Measurements from ENCODE around the gene CEP128.

Gene CEP128

DNA sequence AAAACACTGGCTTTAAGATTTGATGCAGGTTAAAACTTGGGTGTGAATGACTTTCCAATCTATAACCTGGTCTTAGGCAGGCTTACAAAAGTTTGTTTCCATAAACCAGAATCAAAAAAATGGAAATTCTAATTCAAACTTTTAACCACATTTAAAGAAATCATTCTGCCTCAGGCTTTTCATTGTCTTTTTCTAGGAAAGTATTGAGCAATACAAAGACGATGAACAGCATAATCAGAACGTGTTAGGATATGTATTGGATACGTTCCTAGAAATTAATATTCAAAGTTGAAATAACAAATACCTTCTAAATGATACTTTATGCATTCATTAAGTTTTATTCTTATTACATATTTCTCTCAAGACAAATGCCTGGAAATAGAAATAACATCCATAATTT is 172.9 kb downstream of the CEP128 start:
- DNase-seq = no peak

DNA sequence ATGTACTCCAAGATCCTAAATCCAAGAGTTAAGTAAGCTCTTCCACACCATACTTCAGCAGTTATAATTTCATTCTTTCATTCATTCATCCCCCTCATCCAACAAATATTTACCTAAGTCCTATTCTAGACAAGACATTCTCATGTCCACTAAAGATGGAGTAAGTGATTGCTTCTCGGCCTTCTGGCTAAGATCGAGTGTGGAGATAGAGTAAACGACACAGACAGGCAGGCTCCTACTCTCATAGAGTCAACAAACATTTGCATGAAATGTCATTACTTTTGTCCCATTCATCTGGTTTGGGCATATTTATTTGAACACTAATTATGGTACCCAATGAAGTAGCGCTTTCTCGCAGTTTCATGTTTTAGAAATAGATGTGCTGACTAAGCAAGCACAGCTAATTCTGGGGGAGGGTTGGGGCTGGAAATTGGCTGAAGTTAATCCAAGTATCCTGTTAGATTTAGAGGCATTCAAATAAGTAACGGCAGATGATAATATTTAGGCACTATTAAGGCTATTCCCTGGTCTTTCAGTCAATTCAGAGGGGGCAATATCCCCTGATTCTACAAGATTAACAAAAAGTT is 176.5 kb downstream of the CEP128 start:
- no peak for DNase-seq

DNA sequence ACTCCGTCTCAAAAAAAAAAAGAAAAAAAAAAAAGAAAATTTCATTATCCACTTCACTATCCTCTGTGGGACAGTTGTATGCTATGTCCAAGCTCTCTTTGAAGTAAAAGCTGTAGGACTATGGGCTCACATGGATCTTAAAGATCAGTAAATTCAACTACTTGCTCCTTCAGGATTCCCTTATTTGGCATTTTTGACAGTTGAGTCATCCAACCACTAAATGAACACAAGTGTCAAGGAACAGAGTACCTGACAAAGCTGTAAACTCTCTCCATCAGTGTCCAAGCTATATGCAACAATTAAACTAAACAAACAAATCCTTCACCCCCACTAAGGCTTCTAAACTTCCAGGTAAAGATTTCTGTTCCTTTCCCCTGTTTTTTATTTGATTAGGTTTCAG is 177.0 kb downstream of the CEP128 start:
- DNase-seq = no peak

DNA sequence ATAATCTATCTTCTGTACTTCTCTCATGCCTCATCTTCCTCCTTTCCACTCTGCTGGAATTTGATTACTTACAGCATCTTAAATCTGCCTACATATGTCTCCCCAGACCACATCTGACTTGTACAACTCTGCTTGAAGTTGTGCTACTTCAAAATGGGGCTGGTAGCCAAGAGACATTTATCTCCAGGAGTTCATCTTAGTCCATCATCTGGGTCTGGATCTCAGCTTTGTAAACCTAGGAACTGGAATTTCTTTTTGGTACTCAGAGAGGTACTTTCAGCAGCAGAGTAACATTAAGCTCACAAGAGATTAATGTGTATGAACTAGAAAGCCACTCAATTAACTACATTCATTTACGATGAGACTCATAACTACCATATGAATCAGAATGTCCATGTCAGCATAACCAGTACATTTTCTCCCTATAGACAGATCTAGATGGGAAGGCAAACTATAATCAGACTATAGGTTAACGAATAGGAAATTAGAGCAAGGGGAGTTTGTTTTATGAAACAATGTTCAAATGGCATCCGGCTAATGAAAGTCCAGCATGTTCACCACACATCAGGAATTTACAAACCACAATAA is 178.8 kb downstream of the CEP128 start:
- DNase-seq = no peak

DNA sequence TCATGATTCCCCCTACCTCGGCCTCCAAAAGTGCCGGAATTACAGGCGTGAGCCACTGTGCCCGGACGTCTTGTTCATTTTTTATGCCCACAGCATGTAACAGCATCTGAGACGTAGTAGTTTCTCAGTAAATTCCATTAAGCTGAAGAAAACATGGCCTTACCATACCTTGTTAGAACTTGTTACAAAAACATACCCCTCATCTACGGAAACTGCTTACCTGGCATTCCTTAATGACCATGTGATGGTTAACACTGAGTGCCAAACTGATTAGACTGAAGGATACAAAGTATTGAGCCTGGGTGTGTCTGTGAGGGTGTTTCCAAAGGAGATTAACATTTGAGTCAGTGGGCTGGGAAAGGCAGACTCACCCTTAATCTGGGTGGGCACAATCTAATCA is 186.8 kb downstream of the CEP128 start:
- no peak for DNase-seq

DNA sequence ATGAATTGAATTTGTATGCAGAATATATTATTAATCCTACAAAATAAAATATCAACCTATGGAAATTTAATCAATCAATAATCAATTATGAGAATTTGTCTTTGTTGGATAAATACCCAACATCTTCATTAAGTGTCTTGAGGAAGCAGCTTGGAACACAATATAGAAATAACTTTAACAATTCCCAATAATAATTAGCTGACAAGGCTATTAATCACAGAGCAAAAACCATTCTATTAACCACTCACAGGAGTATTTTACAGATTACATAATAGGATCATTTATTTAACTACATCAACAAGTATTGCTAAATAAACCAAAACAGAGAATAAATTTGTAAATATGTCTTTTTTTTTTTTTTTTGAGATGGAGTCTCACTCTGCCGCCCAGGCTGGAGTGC is 190.3 kb downstream of the CEP128 start:
- DNase-seq = no peak

DNA sequence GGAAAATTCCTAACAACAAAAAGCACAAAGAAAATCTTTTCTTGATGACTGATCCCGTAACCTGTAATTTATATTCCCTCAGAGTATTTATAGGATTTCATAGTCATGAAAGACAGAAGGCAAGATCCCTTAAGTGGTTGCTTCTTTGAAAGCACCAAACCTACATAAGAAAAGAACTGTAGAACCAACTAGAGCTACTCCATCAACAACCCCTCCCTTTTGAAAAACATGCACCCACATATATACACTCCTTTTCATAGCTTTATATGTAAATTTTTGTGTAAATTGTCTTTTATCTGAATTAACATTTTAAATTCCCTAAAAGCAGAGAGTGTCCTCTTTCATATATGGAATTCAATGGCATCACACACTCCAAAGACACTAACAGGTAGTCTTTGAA is 215.3 kb downstream of the CEP128 start:
- DNase-seq = no peak

DNA sequence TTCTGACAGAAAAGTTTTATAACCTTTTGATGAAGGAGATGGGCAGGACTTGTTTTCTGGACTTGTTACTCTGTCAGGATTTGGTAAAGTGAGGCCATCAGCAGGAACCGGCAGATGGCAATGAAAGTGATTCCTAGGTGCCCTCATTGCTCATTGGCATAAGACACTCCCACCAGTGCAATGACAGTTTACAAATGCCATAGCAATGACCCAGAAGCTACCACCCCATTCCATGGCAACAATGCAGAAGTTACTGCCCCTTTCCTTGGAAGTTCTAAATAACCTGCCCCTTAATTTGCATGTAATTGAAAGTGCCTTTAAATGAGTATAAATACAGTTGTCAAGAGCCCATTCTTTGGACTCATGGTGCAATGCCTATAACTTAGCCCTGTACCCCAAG is 222.6 kb downstream of the CEP128 start:
- DNase-seq = no peak

DNA sequence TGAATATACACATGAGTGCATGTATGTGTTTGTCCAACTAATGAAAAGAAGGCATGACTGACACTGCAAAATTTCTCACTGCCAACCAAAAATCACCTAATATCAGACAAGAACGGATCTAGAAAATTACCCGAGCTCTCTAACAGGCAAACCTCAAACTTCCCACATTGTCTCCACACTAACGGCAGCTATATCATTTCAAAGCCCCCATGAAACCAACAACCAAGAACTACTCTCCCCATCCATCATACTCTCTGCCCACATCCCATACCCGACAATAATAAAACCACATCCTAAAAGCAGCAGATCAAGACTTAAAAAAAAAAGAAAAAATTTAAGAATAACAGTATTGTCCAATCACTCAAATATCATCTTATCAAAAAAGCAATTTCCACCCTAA is 227.1 kb downstream of the CEP128 start:
- no peak for DNase-seq

DNA sequence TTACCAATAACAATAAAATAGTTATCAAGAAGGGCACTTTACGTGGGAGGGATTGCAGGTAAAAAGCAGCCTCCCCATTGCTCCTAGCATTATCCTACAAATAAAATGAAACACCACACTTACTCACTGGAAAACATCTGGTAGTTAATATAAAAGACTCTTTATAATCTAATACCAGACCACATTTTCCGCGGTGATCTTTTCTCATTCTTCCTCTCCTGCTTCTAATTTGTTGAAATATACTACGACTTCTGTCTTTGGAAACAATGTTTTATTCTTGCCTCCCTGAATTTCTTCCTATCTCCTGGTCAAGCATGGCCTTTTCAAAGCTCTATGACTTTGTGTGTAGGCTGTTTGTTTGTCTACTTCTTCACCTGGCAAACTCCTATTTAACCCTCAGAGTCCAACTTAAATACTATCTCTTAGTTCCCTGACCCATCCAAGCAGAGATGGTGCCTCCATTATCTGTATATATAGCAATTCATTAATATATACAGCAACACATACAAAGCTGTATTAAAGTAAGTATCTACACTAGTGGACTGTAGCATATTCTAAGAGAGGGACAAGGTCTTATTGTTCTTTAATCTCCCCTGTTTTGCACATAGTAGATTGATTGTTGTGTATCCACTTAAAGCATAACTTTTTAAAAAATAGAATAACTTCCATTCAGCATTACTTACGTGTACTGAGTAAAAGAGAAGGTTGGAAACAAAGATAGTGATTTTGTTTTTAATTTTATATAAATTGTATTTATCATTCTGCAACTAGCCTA is 228.3 kb downstream of the CEP128 start:
- no peak for DNase-seq

DNA sequence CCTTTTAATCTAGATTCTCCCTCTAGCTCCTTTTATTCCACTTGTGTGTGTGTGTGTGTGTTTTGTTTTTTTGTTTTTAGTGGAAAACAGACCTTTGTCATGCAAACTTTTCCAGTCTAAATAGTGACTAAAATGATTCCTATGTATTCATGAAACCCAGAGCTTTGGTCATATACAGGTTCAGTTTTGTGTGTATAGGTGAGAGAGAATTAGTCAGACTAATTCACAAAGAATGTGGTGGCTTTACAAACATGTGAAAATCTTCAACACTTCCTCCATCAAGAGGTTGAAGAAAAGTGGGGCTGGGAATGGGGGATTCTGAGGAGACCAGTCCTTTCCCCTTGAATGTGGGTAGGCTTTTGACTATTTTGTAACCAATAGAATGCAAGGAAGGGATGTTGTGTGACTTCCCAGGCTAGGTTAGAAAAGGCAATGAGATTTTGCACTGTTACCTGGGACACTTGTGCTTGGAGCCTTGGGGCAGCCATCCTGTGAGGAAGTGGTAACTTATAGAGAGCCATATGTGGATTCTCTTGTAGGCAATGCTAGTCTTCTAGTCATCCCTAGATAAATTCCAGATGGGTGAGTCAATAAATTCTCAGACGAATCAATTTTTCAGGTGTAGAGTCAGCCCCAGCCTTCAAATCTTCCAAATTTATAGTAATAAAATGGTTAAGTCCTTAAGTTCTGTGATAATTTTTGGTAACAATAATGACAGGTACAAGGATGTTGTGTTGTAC is 236.1 kb downstream of the CEP128 start:
- DNase-seq = no peak

DNA sequence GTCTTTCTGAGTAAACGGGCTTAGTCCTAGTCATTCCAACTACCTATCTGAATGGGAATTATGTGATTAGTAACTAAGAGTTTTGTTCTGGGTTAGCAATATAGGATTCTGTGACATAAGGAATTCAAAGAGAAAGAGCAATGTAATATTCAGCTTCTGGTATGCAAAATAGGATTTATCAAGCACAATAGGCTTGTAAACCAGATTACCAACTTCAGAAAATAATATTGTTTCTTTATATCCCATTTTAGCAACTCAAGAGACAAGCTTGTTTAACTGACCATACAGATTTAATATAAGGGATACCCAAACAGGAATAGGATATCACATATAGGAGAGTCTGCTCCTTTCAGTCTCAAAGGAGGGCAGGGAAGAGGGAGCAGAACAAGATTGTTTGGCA is 240.9 kb downstream of the CEP128 start:
- DNase-seq = no peak

DNA sequence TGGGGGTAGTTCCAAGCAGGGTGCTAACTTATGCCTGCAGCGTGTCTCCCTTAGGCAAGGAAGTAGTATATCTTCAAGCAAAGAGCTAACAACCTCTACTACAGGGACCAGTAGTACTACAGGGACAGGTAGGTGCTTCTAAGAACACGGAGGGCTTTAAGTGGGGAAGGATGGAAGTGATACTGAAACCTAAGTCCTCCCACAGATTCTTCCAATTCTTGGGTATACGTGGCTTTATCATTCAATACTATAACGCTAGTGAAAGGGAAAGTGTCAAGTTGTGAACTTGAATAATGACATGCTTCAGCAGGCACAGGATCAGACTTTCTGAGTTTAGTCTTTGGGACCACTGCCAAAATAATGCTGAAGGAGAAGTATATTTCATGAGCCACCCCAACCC is 241.7 kb downstream of the CEP128 start:
- no peak for DNase-seq

DNA sequence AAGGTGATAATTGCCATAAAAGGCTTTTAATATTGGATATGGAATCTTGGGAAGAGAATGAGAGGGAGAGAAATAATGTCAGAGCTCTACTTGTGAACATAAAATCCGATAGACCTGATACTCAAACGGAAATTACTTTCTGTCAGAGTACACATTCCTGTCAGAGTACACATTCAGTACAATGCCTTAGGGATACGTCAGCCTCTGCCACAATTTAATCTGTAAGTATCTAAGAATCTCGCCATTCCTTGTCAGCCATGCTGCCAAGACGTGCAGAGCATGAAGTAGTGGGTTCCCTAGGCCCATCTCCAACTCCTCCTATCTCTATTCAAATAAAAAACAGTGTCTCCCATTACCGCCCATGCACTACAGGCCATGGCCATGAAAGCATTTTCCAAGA is 242.6 kb downstream of the CEP128 start:
- no peak for DNase-seq

DNA sequence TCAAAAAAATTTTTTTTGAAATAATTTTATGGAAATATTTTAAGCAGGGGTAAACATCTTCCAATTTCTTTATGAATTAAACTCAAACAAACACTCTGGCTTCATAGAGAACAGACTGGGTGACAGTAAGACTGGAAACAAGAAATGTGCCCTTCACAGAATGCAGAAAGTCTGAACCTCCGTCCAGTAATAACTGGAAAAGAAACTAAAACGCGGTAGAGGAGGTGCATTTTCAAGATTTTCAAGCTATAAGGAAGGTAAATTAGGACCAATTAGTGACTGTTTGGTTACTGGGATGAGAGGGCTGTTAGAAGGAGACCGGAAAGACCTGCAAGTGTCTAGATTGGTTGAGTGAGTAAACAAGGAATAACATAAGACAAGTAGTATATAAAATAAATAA is 245.7 kb downstream of the CEP128 start:
- no peak for DNase-seq

DNA sequence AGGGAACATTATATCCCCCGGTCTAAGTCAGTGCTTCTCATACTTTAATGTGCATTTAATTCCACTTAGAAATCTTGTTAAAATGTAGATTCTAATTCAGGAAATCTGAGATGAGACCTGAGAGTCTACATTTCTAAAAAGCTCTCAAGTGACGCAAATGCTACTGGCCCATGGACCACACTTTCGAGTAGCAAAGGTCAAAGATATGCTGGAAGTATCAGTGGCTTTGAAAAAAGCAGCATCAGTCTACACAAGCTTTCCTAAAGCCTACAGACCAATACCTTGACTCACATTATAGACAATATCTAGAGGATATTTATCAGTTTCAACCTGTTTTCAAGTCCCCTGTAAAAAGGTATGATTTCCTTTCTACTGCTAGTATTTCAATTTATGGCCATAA is 248.6 kb downstream of the CEP128 start:
- DNase-seq = no peak

DNA sequence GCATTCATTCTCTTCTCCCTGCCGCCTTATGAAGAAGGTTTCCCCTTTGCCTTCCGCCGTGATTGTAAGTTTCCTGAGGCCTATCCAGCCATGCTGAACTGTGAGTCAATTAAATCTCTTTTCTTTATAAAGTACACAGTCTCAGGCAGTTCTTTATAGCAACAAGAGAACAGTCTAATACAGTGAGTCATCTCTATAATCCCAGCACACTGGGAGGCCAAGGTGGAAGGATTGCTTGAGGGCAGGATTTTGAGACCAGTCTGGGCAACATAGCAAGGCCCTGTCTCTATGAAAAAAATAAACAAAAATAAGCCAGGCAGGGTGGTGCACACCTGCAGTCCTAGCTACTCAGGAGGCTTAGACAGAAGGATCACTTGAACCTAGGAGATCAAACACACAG is 259.9 kb downstream of the CEP128 start:
- DNase-seq = no peak

DNA sequence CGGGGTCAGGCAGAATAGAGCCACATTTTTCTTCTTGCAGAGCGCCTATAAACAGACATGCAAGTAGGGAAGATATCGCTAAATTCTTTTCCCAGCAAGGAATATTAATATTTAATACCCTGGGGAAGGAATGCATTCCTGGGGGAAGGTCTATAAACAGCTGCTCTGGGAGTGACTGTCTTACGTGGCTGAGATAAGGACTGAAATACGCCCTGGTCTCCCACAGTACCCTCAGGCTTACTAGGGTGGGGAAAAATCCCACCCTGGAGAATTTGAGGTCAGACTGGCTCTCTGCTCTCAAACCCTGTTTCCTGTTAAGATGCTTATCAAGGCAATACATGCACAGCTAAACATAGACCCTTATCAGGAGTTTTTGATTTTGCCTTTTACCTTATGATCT is 262.3 kb downstream of the CEP128 start:
- DNase-seq = no peak

DNA sequence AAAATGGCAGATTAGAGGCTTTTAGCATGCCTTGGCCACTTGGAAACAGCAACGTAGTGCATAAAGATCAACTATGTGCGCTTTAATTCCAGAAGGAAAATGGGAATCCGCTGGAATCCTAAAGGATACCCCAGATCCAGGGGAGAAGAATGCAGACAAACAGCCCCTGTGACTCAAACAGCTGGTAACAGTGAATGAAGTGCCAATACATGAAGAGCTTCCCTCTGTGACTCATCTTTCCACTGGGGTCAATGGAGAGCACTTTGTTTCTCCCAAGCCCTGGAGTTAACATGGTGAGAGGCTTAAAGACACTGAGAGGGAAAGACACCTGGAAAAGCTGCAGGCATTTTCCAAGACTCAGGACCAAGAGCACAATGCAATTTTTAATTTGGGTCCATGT is 263.1 kb downstream of the CEP128 start:
- no peak for DNase-seq

DNA sequence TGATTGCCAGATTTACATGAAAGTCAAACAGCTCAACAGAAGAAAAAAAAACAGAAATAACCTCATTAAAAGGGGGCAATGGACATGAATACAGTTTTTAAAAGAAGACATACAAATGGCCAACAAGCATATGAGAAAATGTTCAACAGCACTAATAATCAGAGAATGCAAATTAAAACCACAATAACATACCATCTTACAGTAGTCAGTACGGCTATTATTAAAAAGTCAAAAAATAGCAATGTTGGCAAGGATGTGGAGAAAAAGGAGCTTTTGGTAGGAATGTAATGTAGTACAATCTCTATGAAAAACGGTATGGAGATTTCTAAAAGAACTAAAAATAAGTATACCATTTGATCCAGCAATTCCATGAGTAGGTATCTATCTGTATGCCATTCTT is 272.1 kb downstream of the CEP128 start:
- no peak for DNase-seq

DNA sequence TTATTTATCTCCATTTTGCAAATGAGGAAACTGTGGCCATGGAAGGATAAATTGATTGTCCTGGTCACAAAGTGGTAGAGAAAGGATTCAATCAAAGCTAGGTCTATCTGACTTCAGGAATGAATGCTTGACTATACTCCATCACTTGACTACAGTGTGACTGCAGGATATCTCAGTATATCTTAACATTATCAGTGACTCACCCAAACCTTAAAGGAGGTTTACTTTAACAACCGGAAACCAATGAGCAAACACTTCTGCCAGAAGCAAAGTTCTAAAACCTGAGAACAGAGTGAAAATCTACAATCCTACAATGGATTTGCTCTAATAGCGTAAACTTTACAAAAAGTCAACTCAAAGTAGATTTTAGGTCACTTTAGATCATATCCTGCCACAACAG is 277.0 kb downstream of the CEP128 start:
- no peak for DNase-seq

DNA sequence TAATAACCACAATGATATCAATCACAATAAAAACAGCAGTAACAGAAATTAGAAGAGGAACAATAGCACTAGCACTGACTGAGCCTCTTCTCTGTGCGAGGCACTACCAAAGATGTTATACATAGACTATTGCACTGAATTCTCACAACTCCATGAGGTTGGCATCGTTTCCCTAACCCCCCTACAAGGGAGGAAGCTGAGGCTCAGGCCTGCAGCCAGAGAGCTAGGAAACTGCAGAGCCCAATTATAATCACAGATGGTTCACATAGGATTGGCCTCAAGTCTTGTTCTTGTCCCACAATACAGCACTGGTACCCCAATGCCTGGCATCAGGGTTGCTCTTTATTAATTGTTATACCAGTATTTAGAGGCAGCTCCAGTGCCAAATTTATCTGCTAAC is 278.0 kb downstream of the CEP128 start:
- DNase-seq = no peak

DNA sequence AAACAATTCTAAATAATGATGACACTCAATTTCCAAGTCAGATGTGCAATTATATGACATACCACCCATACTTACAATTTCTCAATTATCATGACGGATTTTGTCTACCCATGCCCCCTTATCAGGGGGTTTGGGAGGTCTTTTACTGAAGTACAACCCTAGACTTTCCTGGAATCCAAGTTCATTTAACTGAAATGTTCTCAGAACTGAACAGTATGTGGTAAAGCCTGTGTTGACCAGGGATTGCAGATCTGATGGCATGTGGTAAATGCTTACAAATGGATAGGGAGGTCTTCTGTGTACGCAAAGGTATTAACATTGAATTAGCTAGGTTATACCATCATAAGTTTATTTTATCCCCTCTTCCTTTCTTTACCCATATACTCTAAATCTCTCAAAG is 281.8 kb downstream of the CEP128 start:
- no peak for DNase-seq

DNA sequence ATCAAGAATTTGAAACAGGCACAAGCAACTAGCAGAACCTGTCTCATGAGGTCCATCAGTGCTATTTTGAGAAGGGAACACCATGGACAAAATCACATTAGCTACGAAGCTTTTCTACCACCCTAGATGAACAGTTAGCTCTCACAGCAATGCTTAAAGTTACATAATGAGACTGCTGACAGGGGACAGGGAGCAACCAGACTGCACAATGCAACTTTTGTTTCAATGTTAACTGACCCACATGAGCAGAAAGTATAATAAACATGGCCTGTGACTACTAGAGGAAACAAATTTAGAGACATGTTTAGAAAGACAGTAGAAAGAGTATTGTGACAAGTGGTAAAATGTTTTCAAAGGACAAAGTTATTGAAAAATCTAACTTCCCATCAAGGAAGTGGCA is 282.8 kb downstream of the CEP128 start:
- no peak for DNase-seq

Measured in activated CD4-positive, alpha-beta T cell treated with anti-CD3 and anti-CD28 coated beads for 48 hours (primary cell).